Natural killer cell (primary cell): ENCODE data around the gene ENTR1. TPM values are rescaled to one million over a fixed set of nuclear protein-coding genes. Genes with fewer than 3 reads are reported as not detected.

Experiments used
- ATAC-seq, 3 donors: fragments of 150-1000 bp in 2 of 3; fragments of 200-7000 bp in 1 of 3; cut with Tn5 transposase; 1 replicate in 1 of 3; 2 replicates in 2 of 3; pipeline ENCODE4 v1.10.0; 2021; ENCODE audit warnings: mild to moderate bottlenecking in 2 of 3, moderate library complexity in 2 of 3
- DNase-seq, 2 donors: peaks; one replicate each; pipeline versions ENCODE4 v3.0.0 to v3.0.0-alpha.2; 2013 to 2021; ENCODE audit warnings: mixed read lengths in 1 of 2
- H3K27ac ChIP-seq: one replicate; pipeline ENCODE4 v1.5.1; 2013; ENCODE audit warnings: mild to moderate bottlenecking, low read length
- H3K27me3 ChIP-seq: one replicate; pipeline ENCODE4 v1.6.1; 2013; ENCODE audit warnings: low read length; ENCODE audit not compliant: control insufficient read depth, insufficient read depth
- H3K36me3 ChIP-seq: one replicate; pipeline ENCODE4 v1.6.1; 2013; ENCODE audit warnings: low read length; ENCODE audit not compliant: control insufficient read depth, insufficient read depth
- H3K4me1 ChIP-seq: one replicate; pipeline ENCODE4 v1.6.1; 2013; ENCODE audit warnings: low read length; ENCODE audit not compliant: control insufficient read depth, insufficient read depth
- H3K4me3 ChIP-seq: one replicate; pipeline ENCODE4 v1.5.1; 2013; ENCODE audit warnings: low read length
- H3K9me3 ChIP-seq: one replicate; pipeline ENCODE4 v1.6.1; 2013; ENCODE audit warnings: low read length; ENCODE audit not compliant: control insufficient read depth, insufficient read depth
- H3K27ac Mint-ChIP-seq, 2 donors: one replicate each; pipeline ENCODE4 v1.8.0; 2022; ENCODE audit warnings: mild to moderate bottlenecking in 2 of 2, mixed read lengths in 2 of 2, moderate library complexity in 1 of 2
- H3K27me3 Mint-ChIP-seq, 2 donors: one replicate each; pipeline ENCODE4 v1.8.0; 2022; ENCODE audit warnings: low read depth in 2 of 2, mixed read lengths in 2 of 2
- H3K36me3 Mint-ChIP-seq: one replicate; pipeline ENCODE4 v1.8.0; 2022; ENCODE audit warnings: mixed read lengths
- H3K4me1 Mint-ChIP-seq, 2 donors: one replicate each; pipeline ENCODE4 v1.8.0; 2022; ENCODE audit warnings: mixed read lengths in 2 of 2
- H3K4me3 Mint-ChIP-seq: one replicate; pipeline ENCODE4 v1.8.0; 2022; ENCODE audit warnings: mild to moderate bottlenecking, moderate library complexity, mixed read lengths
- H3K9me3 Mint-ChIP-seq, 2 donors: one replicate each; pipeline ENCODE4 v1.8.0; 2022; ENCODE audit warnings: mixed read lengths in 2 of 2
- CTCF ChIP-seq: fragments of 200-600 bp; IDR thresholded peaks from one replicate; pipeline ENCODE4 v1.8.0; 2022; ENCODE audit warnings: antibody characterized with exemption
- WGBS: methylation state at CpG from one replicate; pipeline ENCODE4 v1.1.7; 2013; ENCODE audit warnings: missing lambda C conversion rate; ENCODE audit not compliant: insufficient coverage; 5-methylcytosine and 5-hydroxymethylcytosine counted together
- intact Hi-C: fragments of 100-400 bp; cut with micrococcal nuclease; formaldehyde crosslinking; loops from one replicate; pipeline ENCODE4 v1.14.2; 2022
- total RNA-seq, 4 donors: library from RNA; stranded (reverse); fragments of 120-200 nt in 1 of 4; gene quantifications; one replicate each; pipeline versions ENCODE4 v1.2.3 to v1.2.4, GENCODE V29; 2013 to 2022

Gene ENTR1
- total RNA-seq, 3 donors from 2014 or later (not counting 1 experiment from before 2014, with no cell fraction given), result 38.7 to 62.3 (median 41.6) TPM

DNA sequence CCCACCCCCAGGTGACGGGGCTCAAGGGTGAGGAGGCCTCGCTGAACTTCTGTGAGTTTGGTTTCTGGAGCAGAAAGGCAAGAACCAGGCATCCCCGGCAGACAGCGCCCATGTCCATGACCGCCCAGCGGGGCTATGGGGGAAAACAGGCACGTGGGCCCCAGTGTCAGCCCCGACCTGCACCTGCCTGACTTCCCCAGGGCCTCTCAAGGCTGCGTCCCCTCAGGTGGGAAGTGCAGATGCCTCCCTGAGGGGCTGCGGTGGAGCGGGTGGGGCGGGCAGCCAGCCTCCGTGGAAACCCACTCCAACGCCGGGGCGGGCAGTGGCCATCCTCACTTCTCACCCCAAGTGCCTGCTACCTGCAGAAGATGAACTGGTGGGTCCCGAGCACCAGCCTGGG is 30.0 kb downstream of the ENTR1 start:
- no peaks in the 10 kb centered on the region for H3K27me3 Mint-ChIP-seq
- Histone ChIP-seq H3K27ac (no peak overlapping the region), H3K4me3 (no peak overlapping the region), H3K4me1 (peaks cover 6% of the 10 kb centered on the region), H3K27me3 (no peaks in the 10 kb centered on the region), H3K36me3 (peaks cover 27% of the 10 kb centered on the region), H3K9me3 (no peaks in the 10 kb centered on the region)
- no peak for TF ChIP-seq CTCF
- no peaks in the 10 kb centered on the region for H3K9me3 Mint-ChIP-seq
- H3K4me1 Mint-ChIP-seq, result peaks cover 9 to 13% of the 10 kb centered on the region in 2 donors
- no peak overlapping the region for H3K27ac Mint-ChIP-seq
- ATAC-seq, result no peak
- H3K4me3 Mint-ChIP-seq, result no peak overlapping the region
- H3K36me3 Mint-ChIP-seq, result peaks cover 13% of the 10 kb centered on the region
- intact Hi-C loops, result no loop called here
- WGBS, result 96% methylated on average over 17 of the region's 17 CpGs
- no peak for DNase-seq

DNA sequence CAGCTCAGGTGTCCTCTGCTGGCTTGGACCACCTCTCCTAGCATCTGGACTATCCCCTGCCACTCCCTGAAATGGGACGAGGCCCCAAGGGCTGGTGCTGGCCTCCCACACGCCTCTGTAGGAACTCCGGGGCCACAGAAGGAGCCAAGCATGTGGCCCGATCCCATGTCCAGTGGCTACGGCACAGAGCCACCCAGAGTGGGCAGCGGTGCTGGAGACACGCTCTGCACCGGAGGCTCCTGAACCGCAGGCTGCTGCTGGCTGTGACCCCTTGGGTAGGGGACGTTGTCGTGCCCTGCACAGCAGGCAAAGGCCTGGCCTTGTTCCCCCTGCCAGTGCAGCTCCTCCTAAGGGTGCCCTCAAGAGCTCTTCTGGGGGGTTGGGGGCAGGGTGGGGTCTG is 30.5 kb downstream of the ENTR1 start:
- Histone ChIP-seq H3K27ac (no peak overlapping the region), H3K4me1 (peaks cover 6% of the 10 kb centered on the region), H3K27me3 (no peaks in the 10 kb centered on the region), H3K4me3 (no peak overlapping the region), H3K9me3 (no peaks in the 10 kb centered on the region), H3K36me3 (peaks cover 27% of the 10 kb centered on the region)
- intact Hi-C loops, result no loop called here
- H3K27me3 Mint-ChIP-seq, result no peaks in the 10 kb centered on the region
- peaks cover 11% of the 10 kb centered on the region for H3K36me3 Mint-ChIP-seq
- ATAC-seq (no peak), DNase-seq (no peak)
- no peak overlapping the region for H3K4me3 Mint-ChIP-seq
- TF ChIP-seq CTCF, result no peak
- H3K4me1 Mint-ChIP-seq, result peaks cover 4 to 8% of the 10 kb centered on the region in 2 donors
- 93% methylated on average over 11 of the region's 11 CpGs for WGBS
- no peaks in the 10 kb centered on the region for H3K9me3 Mint-ChIP-seq
- no peak overlapping the region for H3K27ac Mint-ChIP-seq

DNA sequence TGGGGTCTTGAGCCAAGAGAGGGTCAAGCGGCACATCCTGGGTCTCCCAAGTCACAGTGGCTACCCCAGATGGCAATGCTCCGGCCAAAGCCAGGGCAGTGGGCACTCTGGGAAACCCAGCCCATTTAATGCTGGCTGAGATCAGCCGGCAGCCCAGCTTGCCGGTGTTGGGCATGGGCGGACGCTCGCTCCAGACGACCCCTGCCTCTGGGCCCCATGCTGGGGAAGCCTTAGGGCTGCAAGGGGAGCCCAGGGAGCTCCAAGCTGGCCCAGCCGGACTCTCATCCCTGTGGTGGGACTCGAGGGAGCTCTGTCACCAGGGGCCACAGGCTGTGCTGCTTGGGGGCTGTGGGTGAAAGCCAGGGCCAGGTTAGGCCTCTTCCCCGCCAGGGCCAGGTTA is 31.0 kb downstream of the ENTR1 start:
- Histone ChIP-seq H3K4me1 (peaks cover 6% of the 10 kb centered on the region), H3K9me3 (no peaks in the 10 kb centered on the region), H3K27me3 (no peaks in the 10 kb centered on the region), H3K36me3 (peaks cover 27% of the 10 kb centered on the region), H3K4me3 (no peak overlapping the region), H3K27ac (no peak overlapping the region)
- Mint-ChIP-seq H3K27me3 (no peaks in the 10 kb centered on the region), H3K9me3 (no peaks in the 10 kb centered on the region), H3K4me1 (peaks cover 0 to 3% of the 10 kb centered on the region in 2 donors), H3K27ac (no peak overlapping the region), H3K36me3 (peaks cover 7% of the 10 kb centered on the region), H3K4me3 (no peak overlapping the region)
- DNase-seq (no peak), ATAC-seq (no peak)
- WGBS, result 95% methylated on average over 11 of the region's 11 CpGs
- intact Hi-C loops, result no loop called here
- no peak for TF ChIP-seq CTCF

GRCh38 chr9:136379003-136379287 is 31.5 kb downstream of the ENTR1 start:
- H3K27ac ChIP-seq, result no peak overlapping the region
- H3K4me3 Mint-ChIP-seq, result no peak overlapping the region
- ATAC-seq, result no peak
- H3K27ac Mint-ChIP-seq, result no peak overlapping the region
- 96% methylated on average over 18 of the region's 18 CpGs for WGBS
- H3K36me3 ChIP-seq, result peaks cover 27% of the 10 kb centered on the region
- no peaks in the 10 kb centered on the region for H3K9me3 Mint-ChIP-seq
- intact Hi-C loops, result no loop called here
- no peaks in the 10 kb centered on the region for H3K4me1 Mint-ChIP-seq
- H3K4me3 ChIP-seq, result no peak overlapping the region
- no peak for TF ChIP-seq CTCF
- H3K36me3 Mint-ChIP-seq, result peaks cover 2% of the 10 kb centered on the region
- H3K9me3 ChIP-seq, result no peaks in the 10 kb centered on the region
- no peaks in the 10 kb centered on the region for H3K27me3 ChIP-seq
- peaks cover 6% of the 10 kb centered on the region for H3K4me1 ChIP-seq
- no peaks in the 10 kb centered on the region for H3K27me3 Mint-ChIP-seq
- DNase-seq, result no peak
